Panc1 (cell line): ENCODE measurements around the gene MYOG.

Experiments
- CTCF ChIP-seq: fragments of 450-650 bp; IDR thresholded peaks from 2 replicates; pipeline ENCODE4 v1.5.1; 2017; ENCODE audit warnings: mild to moderate bottlenecking
- POLR2AphosphoS5 ChIP-seq: IDR thresholded peaks from 2 replicates; pipeline ENCODE4 v1.6.1; 2012; ENCODE audit warnings: mild to moderate bottlenecking, low read depth, low read length, moderate library complexity
- TCF7L2 ChIP-seq: IDR thresholded peaks from 2 replicates; pipeline ENCODE4 v1.6.1; 2011; ENCODE audit warnings: mild to moderate bottlenecking, low read depth, low read length, inconsistent platforms

- no peak; the same call in 1 of the 2 replicates for TF ChIP-seq CTCF
- no peak for TF ChIP-seq TCF7L2
- TF ChIP-seq POLR2AphosphoS5: no peak
These were observed 30.5 kb downstream of the MYOG start for GRCh38 chr1:203055161-203055799.
